ENCODE data around the gene CD81. TPM values are rescaled to one million over a fixed set of nuclear protein-coding genes. Genes with fewer than 3 reads are reported as not detected.

The CD81 gene
- total RNA-seq, 4 donors from 2014 or later = 110 to 265 (median 125) TPM

DNA sequence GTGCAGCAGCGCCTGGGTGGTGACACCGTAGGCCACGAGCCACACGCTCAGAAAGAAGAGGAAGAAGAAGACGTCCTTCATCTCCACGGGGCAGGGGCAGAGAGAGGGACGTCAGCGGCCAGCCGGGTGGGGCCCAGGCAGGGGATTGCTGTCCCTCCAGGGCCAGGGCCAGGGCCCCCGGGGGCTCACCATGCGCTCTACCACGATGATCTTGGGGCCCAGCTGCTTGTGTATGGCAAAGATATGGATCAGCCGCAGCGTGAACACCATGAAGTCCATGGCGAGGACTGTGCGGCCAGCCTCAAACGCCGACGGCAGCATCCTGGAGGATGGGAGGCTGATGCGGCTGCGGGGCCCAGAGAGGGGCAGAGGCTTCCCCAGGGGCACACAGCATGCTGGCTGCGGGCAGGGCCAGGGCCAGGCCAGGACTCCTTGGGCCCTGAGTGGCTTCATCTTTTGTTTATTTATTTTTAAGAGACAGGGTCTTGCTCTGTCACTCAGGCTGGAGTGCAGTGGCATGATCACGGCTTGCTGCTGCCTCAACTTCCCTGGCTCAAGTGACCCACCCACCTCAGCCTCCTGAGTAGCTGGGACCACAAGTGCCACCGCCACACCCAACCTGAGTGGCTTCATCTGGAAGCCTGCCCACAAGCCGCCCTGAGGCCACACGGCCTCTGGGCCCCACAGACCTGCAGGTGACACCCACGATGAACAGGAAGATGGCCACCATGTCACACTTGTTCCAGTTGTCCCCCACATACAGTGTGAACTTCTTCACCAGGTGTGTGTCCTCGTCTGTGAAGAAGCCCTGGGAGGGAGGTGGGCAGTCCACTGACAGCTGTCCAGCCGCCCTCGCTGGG is 34.6 kb downstream of the CD81 start:
- DNase-seq = no peak
- intact Hi-C loops (cut with DNase I) = no loop called here
- WGBS, 2 donors = 75 to 76% methylated on average over 4 to 14 of the region's 30 CpGs

DNA sequence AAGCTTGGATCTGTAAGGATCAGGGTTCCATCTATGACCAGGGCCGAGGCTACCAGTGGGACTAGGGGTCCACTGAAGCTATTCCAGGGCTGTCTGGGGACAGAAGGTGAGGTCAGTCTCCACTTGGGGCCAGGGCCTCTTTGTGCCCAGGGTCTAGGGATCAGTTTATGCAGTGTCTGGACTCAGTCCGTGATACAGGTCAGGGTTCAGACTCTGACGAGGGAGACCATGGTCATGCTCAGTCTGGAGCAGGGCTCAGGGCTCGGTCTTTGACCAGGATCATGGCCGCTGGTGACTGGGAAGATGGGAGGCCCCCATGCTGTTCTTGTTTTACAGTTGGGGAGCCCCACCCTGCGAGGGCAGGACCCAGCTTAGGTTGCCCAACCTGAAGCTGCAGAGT is 35.2 kb downstream of the CD81 start:
- 65% methylated on average over 4 of the region's 6 CpGs; no CpG with 5 or more reads in 1 of the 2 donors for WGBS, 2 donors
- TF ChIP-seq POLR2A (IDR thresholded peaks at IDR 0.05) (no peak), CTCF (IDR thresholded peaks at IDR 0.05) (no peak)
- Histone ChIP-seq H3K4me3 (no peak overlapping the region), H3K9me3 (no peaks in the 10 kb centered on the region), H3K27ac (no peak overlapping the region), H3K36me3 (no peaks in the 10 kb centered on the region), H3K27me3 (peaks cover 0 to 30% (median 0%) of the 10 kb centered on the region in 4 donors), H3K4me1 (peaks cover 0 to 2% (median 0%) of the 10 kb centered on the region in 3 donors)
- no peak for DNase-seq
- intact Hi-C loops (cut with DNase I) = no loop called here

More for the DNA sequence above, 34.6 kb downstream of the CD81 start:
- Histone ChIP-seq H3K9me3 (no peaks in the 10 kb centered on the region), H3K4me1 (peaks cover 0 to 8% (median 0%) of the 10 kb centered on the region in 3 donors), H3K27me3 (peaks cover 0 to 30% (median 0%) of the 10 kb centered on the region in 4 donors), H3K27ac (no peak overlapping the region), H3K4me3 (no peak overlapping the region), H3K36me3 (no peaks in the 10 kb centered on the region)
- TF ChIP-seq POLR2A (IDR thresholded peaks at IDR 0.05) (no peak), CTCF (IDR thresholded peaks at IDR 0.05) (no peak)

DNA sequence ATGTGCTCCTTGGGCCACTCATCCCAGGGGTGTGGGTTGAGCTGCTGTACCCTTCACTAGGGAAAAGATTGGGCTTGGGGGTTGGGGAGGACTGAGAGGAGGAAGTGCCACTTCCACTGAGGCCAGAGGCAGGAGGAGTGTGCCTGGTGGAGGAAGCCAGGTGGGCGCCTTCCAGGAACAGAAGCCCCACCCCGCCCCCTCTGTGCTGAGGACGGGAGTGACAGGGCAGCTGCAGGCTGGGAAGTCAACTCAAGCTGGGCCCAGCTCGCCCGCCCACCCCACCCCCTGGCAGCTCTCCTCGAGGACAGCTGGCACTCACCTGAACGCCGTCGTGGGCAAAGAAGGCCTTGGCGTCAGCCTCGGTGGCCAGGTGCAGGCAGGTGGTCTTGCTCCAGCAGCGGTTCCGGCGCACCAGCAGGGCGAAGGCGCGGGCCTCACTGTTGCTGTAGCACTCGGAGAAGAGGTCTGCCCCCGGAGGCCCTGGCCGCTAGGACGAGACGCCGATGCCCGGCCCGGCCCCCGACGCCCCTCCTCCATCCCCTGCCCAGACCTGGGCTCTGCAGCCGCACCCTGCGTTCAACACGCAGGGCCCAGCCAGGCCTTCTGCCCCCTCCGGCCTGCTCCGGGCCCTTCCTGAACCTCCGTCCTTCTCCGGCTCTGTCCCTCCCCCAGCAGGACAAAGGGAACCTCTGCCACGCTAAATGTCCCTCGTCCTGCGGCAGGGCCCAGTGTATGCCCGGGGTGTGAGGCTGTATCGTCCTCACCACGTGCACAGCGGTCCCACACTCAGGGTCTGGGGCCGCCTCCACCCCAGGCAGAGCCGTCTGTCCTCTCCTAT is 36.9 kb downstream of the CD81 start:
- Histone ChIP-seq H3K4me1 (no peaks in the 10 kb centered on the region), H3K4me3 (no peak overlapping the region), H3K27me3 (peaks cover 0 to 19% (median 0%) of the 10 kb centered on the region in 4 donors), H3K36me3 (no peaks in the 10 kb centered on the region), H3K9me3 (no peaks in the 10 kb centered on the region), H3K27ac (no peak overlapping the region)
- no peak for DNase-seq
- WGBS, 2 donors = 24 to 66% methylated on average over 3 to 4 of the region's 43 CpGs
- TF ChIP-seq CTCF (IDR thresholded peaks at IDR 0.05) (no peak), POLR2A (IDR thresholded peaks at IDR 0.05) (no peak)
- intact Hi-C loops (cut with DNase I) = no loop called here

DNA sequence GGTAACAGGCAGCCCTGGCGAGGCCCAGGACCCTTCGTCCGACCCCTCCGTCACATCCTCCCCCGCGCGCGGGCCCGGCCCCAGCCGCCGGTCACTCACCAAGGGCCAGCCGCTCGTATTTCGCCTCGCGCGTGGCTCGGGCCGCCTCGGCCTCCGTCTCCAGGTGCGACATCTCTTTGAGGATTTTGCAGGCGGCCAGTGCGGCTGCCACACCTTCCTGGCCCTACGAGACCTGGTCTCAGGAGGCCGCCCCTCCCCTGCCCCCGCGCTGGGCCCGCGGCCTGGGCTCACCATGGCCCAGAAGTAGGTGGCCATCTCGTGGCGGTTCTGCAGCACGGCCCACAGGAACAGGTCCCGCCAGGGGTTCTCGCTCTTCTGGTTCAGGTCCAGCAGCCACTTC is 37.5 kb downstream of the CD81 start:
- Histone ChIP-seq H3K27me3 (peaks cover 0 to 13% (median 0%) of the 10 kb centered on the region in 4 donors), H3K4me1 (peaks cover 0 to 1% (median 0%) of the 10 kb centered on the region in 3 donors), H3K27ac (no peak overlapping the region), H3K4me3 (no peak overlapping the region), H3K36me3 (no peaks in the 10 kb centered on the region), H3K9me3 (no peaks in the 10 kb centered on the region)
- no peak for DNase-seq
- TF ChIP-seq CTCF (IDR thresholded peaks at IDR 0.05) (no peak), POLR2A (IDR thresholded peaks at IDR 0.05) (no peak)
- intact Hi-C loops (cut with DNase I) = no loop called here
- WGBS, 2 donors = 93% methylated on average over 3 of the region's 35 CpGs; no CpG with 5 or more reads in 1 of the 2 donors
